BLaER1 treated with 17β-estradiol and CSF1 and Interleukin-3, amounts not matched to agents 10 nM and 100 nM (cell line): ENCODE data around the gene RADIL.

Source experiments
- H3K27ac ChIP-seq, 11 experiments: shearing (Covaris generic); formaldehyde crosslinking; 2 replicates each; pipeline ENCODE4 v1.8.1; 2022
- H3K27me3 ChIP-seq, 11 experiments: shearing (Covaris generic); formaldehyde crosslinking; 2 replicates each; pipeline ENCODE4 v1.8.1; 2022
- H3K36me3 ChIP-seq, 11 experiments: shearing (Covaris generic); formaldehyde crosslinking; 2 replicates each; pipeline ENCODE4 v1.8.1; 2022
- H3K4me1 ChIP-seq, 10 experiments: shearing (Covaris generic); formaldehyde crosslinking; 2 replicates each; pipeline ENCODE4 v1.8.1; 2022
- H3K4me2 ChIP-seq, 11 experiments: shearing (Covaris generic); formaldehyde crosslinking; 2 replicates each; pipeline ENCODE4 v1.8.1; 2022
- H3K4me3 ChIP-seq, 10 experiments: shearing (Covaris generic); formaldehyde crosslinking; 2 replicates each; pipeline ENCODE4 v1.8.1; 2022
- H3K9ac ChIP-seq, 11 experiments: shearing (Covaris generic); formaldehyde crosslinking; 2 replicates each; pipeline ENCODE4 v1.8.1; 2022
- H3K9me3 ChIP-seq, 11 experiments: shearing (Covaris generic); formaldehyde crosslinking; replicated peaks in 1 of 11; 2 replicates each; pipeline ENCODE4 v1.8.1; 2022
- H4K20me1 ChIP-seq, 11 experiments: shearing (Covaris generic); formaldehyde crosslinking; 2 replicates each; pipeline ENCODE4 v1.8.1; 2022
- Cebpa-rat ChIP-seq, 11 experiments: shearing (Covaris generic); IDR thresholded peaks; 2 replicates each; pipeline ENCODE4 v1.8.1; 2022

The RADIL gene

GRCh38 chr7:4791101-4791737 is 92.3 kb downstream of the RADIL start:
- H4K20me1 ChIP-seq = peaks cover 0 to 84% (median 43%) of the 10 kb centered on the region in 11 experiments; a peak in 17 of 22 replicates
- peak overlapping the region in 9 of 11 experiments; percentile 5 to 60 (median 51); a peak in 14 of 22 replicates for H3K9ac ChIP-seq
- peak overlapping the region in 5 of 11 experiments; percentile 21 to 56 (median 50); a peak in 6 of 22 replicates for H3K27ac ChIP-seq
- peaks cover 0 to 4% (median 0%) of the 10 kb centered on the region in 11 experiments; a peak in 1 of 22 replicates for H3K9me3 ChIP-seq
- H3K36me3 ChIP-seq = peaks cover 49 to 69% (median 59%) of the 10 kb centered on the region in 11 experiments
- peak overlapping the region in 2 of 10 experiments; percentile 11 to 48; a peak in 2 of 20 replicates for H3K4me3 ChIP-seq
- H3K27me3 ChIP-seq = no peaks in the 10 kb centered on the region
- H3K4me2 ChIP-seq = peak overlapping the region; percentile 35 to 99 (median 82)
- peaks cover 21 to 48% (median 41%) of the 10 kb centered on the region in 10 experiments for H3K4me1 ChIP-seq
- no peak for TF ChIP-seq Cebpa-rat (IDR thresholded peaks at IDR 0.05)

- Histone ChIP-seq H3K4me1 (peaks cover 22 to 52% (median 40%) of the 10 kb centered on the region in 10 experiments), H3K27ac (no peak overlapping the region), H3K27me3 (no peaks in the 10 kb centered on the region), H3K36me3 (peaks cover 55 to 75% (median 66%) of the 10 kb centered on the region in 11 experiments), H3K9ac (peak overlapping the region in 4 of 11 experiments; percentile 0 to 34 (median 8); a peak in 2 of 22 replicates), H4K20me1 (peaks cover 0 to 91% (median 48%) of the 10 kb centered on the region in 11 experiments; a peak in 17 of 22 replicates), H3K4me2 (peak overlapping the region in 2 of 11 experiments; percentile 73 to 86; a peak in 4 of 22 replicates), H3K9me3 (peaks cover 0 to 4% (median 0%) of the 10 kb centered on the region in 11 experiments; a peak in 1 of 22 replicates), H3K4me3 (no peak overlapping the region)
- no peak for TF ChIP-seq Cebpa-rat (IDR thresholded peaks at IDR 0.05)
These were observed 93.0 kb downstream of the RADIL start for GRCh38 chr7:4790516-4790991.

GRCh38 chr7:4790078-4790465 is 93.4 kb downstream of the RADIL start:
- H3K4me1 ChIP-seq = peaks cover 27 to 55% (median 39%) of the 10 kb centered on the region in 10 experiments
- peak overlapping the region in 1 of 11 experiments; percentile 10; a peak in 1 of 22 replicates for H3K9ac ChIP-seq
- TF ChIP-seq Cebpa-rat (IDR thresholded peaks at IDR 0.05) = no peak
- no peak overlapping the region for H3K4me2 ChIP-seq
- peaks cover 60 to 80% (median 70%) of the 10 kb centered on the region in 11 experiments for H3K36me3 ChIP-seq
- peaks cover 0 to 95% (median 48%) of the 10 kb centered on the region in 11 experiments; a peak in 17 of 22 replicates for H4K20me1 ChIP-seq
- no peak overlapping the region for H3K27ac ChIP-seq
- no peaks in the 10 kb centered on the region for H3K27me3 ChIP-seq
- H3K4me3 ChIP-seq = no peak overlapping the region
- peaks cover 0 to 4% (median 0%) of the 10 kb centered on the region in 11 experiments; a peak in 1 of 22 replicates for H3K9me3 ChIP-seq

GRCh38 chr7:4789194-4790077 is 94.1 kb downstream of the RADIL start:
- H3K4me1 ChIP-seq = peaks cover 29 to 55% (median 35%) of the 10 kb centered on the region in 10 experiments
- no peaks in the 10 kb centered on the region for H3K27me3 ChIP-seq
- 0 out of 22 replicates have a peak overlapping the region, but pooled peaks of 1 of the 11 experiments have one; percentile 10 for H3K9ac ChIP-seq
- H3K27ac ChIP-seq = no peak overlapping the region
- H3K4me2 ChIP-seq = no peak overlapping the region
- H4K20me1 ChIP-seq = peaks cover 0 to 99% (median 52%) of the 10 kb centered on the region in 11 experiments; a peak in 18 of 22 replicates
- H3K9me3 ChIP-seq = peaks cover 0 to 4% (median 0%) of the 10 kb centered on the region in 11 experiments; a peak in 1 of 22 replicates
- no peak for TF ChIP-seq Cebpa-rat (IDR thresholded peaks at IDR 0.05)
- H3K36me3 ChIP-seq = peaks cover 67 to 86% (median 74%) of the 10 kb centered on the region in 11 experiments
- no peak overlapping the region for H3K4me3 ChIP-seq

GRCh38 chr7:4788627-4789189 is 94.8 kb downstream of the RADIL start:
- Histone ChIP-seq H3K36me3 (peaks cover 70 to 92% (median 78%) of the 10 kb centered on the region in 11 experiments), H3K27ac (no peak overlapping the region), H3K4me1 (peaks cover 26 to 59% (median 28%) of the 10 kb centered on the region in 10 experiments)

GRCh38 chr7:4787947-4788626 is 95.4 kb downstream of the RADIL start:
- H4K20me1 ChIP-seq = peaks cover 0 to 99% (median 65%) of the 10 kb centered on the region in 11 experiments; a peak in 19 of 22 replicates
- H3K36me3 ChIP-seq = peaks cover 76 to 92% (median 84%) of the 10 kb centered on the region in 11 experiments
- H3K9ac ChIP-seq = no peak overlapping the region
- no peak overlapping the region; a peak in 1 of 22 replicates for H3K27ac ChIP-seq
- no peak overlapping the region for H3K4me3 ChIP-seq
- TF ChIP-seq Cebpa-rat (IDR thresholded peaks at IDR 0.05) = no peak
- H3K4me1 ChIP-seq = peaks cover 20 to 53% (median 22%) of the 10 kb centered on the region in 10 experiments
- H3K27me3 ChIP-seq = no peaks in the 10 kb centered on the region
- no peaks in the 10 kb centered on the region for H3K9me3 ChIP-seq
- H3K4me2 ChIP-seq = no peak overlapping the region

More at GRCh38 chr7:4788627-4789189, 94.8 kb downstream of the RADIL start:
- Histone ChIP-seq H3K9ac (no peak overlapping the region), H3K27me3 (no peaks in the 10 kb centered on the region), H3K4me3 (no peak overlapping the region), H3K4me2 (no peak overlapping the region), H4K20me1 (peaks cover 0 to 99% (median 59%) of the 10 kb centered on the region in 11 experiments; a peak in 19 of 22 replicates), H3K9me3 (peaks cover 0 to 4% (median 0%) of the 10 kb centered on the region in 11 experiments; a peak in 1 of 22 replicates)
- TF ChIP-seq Cebpa-rat (IDR thresholded peaks at IDR 0.05) = no peak

GRCh38 chr7:4787541-4787940 is 96.0 kb downstream of the RADIL start:
- H3K4me2 ChIP-seq = no peak overlapping the region
- H4K20me1 ChIP-seq = peaks cover 0 to 99% (median 70%) of the 10 kb centered on the region in 11 experiments; a peak in 19 of 22 replicates
- TF ChIP-seq Cebpa-rat (IDR thresholded peaks at IDR 0.05) = no peak
- no peak overlapping the region for H3K4me3 ChIP-seq
- peaks cover 14 to 47% (median 17%) of the 10 kb centered on the region in 10 experiments for H3K4me1 ChIP-seq
- no peak overlapping the region; a peak in 1 of 22 replicates for H3K27ac ChIP-seq
- H3K27me3 ChIP-seq = no peaks in the 10 kb centered on the region
- no peak overlapping the region for H3K9ac ChIP-seq
- peaks cover 82 to 93% (median 90%) of the 10 kb centered on the region in 11 experiments for H3K36me3 ChIP-seq
- no peaks in the 10 kb centered on the region for H3K9me3 ChIP-seq
